Measurements from ENCODE around the gene RNASEH1. TPM values are rescaled to one million over a fixed set of nuclear protein-coding genes. Genes with fewer than 3 reads are reported as not detected.

Gene RNASEH1
- total and polyA plus RNA-seq, 10 of the 15 experiments (the other 5 are each of a cell fraction or from before 2014, with no cell fraction given): 18.2 to 68.5 (median 28.2) TPM

DNA sequence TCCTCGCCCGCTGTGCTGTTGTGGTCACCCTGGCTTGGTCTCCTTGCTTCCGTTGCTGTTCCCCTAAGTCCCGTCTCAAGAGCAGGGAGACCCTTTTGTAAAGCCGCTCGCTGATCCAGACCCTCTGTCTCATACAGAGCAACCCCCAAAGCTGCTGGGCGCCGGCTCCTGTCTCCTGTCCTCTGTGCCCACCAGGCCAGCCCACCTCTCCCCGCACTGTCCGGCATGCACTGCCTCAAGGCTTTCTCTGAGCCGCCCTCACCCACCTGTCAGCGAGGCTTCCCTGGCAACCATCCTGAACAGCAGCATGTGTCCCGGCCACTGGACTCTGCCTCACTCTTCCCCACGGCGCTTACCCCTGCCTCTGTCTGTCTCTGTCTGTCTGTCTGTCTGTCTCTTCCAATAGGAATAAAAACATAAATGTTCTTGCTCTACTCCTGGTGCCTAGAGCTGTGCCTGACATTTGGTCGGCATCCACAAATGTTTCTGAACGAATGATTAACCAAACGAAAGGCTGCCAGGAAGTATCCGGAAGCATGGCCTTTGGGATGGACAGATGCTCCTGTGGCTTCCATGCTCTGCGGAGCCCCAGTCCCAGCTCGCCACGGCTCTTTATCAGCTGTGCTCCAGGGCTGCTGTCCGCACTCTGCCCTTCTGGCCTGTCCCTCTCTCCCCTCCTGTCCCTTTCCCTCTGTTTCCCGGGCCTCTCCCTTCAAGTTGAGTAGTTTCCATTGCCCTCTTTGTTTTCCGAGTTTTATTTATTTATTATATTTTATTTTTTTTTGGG, 44.6 kb upstream of the RNASEH1 start:
- Histone ChIP-seq H3K79me2 (ENCODE audit: control insufficient read depth, insufficient read depth, low read length) (no peaks in the 10 kb centered on the region), H3K9me3 (replicated peaks; ENCODE audit: control insufficient read depth, insufficient read depth, low read length) (no peaks in the 10 kb centered on the region), H3K27ac (ENCODE audit: control insufficient read depth, insufficient read depth) (no peak overlapping the region), H3K9ac (ENCODE audit: control insufficient read depth, insufficient read depth, low read length) (no peak overlapping the region), H2AFZ (ENCODE audit: control insufficient read depth, low read depth, low read length) (no peak overlapping the region), H3K36me3 (ENCODE audit: control insufficient read depth in 2 of 2, insufficient read depth in 2 of 2, low read length in 1 of 2) (no peaks in the 10 kb centered on the region), H3K27me3 (replicated peaks in 1 of 2; ENCODE audit: control insufficient read depth in 2 of 2, insufficient read depth in 2 of 2, low read length in 1 of 2) (no peaks in the 10 kb centered on the region), H3K4me3 (no peak overlapping the region), H3K4me1 (ENCODE audit: control insufficient read depth, insufficient read depth, low read length) (no peaks in the 10 kb centered on the region), H4K20me1 (ENCODE audit: control insufficient read depth, insufficient read depth) (no peaks in the 10 kb centered on the region), H3K4me2 (ENCODE audit: control insufficient read depth, insufficient read depth) (no peak overlapping the region)
- 89% methylated on average over 25 of the region's 25 CpGs for WGBS (ENCODE audit: insufficient coverage, insufficient replicate concordance, low lambda C conversion rate, missing lambda C conversion rate)
- in situ Hi-C loops (cut with MboI): no loop called here
- RAD21 ChIA-PET (ENCODE audit: unreplicated experiment): no interaction called here
- CTCF ChIA-PET: no interaction called here
- FAIRE-seq (no peak), ATAC-seq (no peak), DNase-seq (ENCODE audit: low read depth, low spot score) (no peak)
- SMC1A ChIA-PET (ENCODE audit: uncharacterized antibody, unreplicated experiment): no interaction called here
- TF ChIP-seq, protein P1, sequence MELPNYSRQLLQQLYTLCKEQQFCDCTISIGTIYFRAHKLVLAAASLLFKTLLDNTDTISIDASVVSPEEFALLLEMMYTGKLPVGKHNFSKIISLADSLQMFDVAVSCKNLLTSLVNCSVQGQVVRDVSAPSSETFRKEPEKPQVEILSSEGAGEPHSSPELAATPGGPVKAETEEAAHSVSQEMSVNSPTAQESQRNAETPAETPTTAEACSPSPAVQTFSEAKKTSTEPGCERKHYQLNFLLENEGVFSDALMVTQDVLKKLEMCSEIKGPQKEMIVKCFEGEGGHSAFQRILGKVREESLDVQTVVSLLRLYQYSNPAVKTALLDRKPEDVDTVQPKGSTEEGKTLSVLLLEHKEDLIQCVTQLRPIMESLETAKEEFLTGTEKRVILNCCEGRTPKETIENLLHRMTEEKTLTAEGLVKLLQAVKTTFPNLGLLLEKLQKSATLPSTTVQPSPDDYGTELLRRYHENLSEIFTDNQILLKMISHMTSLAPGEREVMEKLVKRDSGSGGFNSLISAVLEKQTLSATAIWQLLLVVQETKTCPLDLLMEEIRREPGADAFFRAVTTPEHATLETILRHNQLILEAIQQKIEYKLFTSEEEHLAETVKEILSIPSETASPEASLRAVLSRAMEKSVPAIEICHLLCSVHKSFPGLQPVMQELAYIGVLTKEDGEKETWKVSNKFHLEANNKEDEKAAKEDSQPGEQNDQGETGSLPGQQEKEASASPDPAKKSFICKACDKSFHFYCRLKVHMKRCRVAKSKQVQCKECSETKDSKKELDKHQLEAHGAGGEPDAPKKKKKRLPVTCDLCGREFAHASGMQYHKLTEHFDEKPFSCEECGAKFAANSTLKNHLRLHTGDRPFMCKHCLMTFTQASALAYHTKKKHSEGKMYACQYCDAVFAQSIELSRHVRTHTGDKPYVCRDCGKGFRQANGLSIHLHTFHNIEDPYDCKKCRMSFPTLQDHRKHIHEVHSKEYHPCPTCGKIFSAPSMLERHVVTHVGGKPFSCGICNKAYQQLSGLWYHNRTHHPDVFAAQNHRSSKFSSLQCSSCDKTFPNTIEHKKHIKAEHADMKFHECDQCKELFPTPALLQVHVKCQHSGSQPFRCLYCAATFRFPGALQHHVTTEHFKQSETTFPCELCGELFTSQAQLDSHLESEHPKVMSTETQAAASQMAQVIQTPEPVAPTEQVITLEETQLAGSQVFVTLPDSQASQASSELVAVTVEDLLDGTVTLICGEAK (IDR thresholded peaks at IDR 0.05; ENCODE audit: borderline replicate concordance): no peak
- TF ChIP-seq RBBP5 (conservative IDR thresholded peaks at IDR 0.05) (no peak), TARDBP (IDR thresholded peaks at IDR 0.05; ENCODE audit: borderline replicate concordance) (no peak), MTA2 (IDR thresholded peaks at IDR 0.05; ENCODE audit: low read depth) (no peak), CHD4 (IDR thresholded peaks at IDR 0.05) (no peak), RUNX3 (IDR thresholded peaks at IDR 0.05; ENCODE audit: low read length) (no peak), RELA (IDR thresholded peaks at IDR 0.05; ENCODE audit: borderline replicate concordance, partially characterized antibody) (no peak), HDGF (IDR thresholded peaks at IDR 0.05) (no peak), NFYB (IDR thresholded peaks at IDR 0.05; ENCODE audit: insufficient read depth, low read depth, low read length) (no peak), ZNF217 (IDR thresholded peaks at IDR 0.05) (no peak), HDAC2 (IDR thresholded peaks at IDR 0.05) (no peak)
- TF ChIP-seq, protein P2, sequence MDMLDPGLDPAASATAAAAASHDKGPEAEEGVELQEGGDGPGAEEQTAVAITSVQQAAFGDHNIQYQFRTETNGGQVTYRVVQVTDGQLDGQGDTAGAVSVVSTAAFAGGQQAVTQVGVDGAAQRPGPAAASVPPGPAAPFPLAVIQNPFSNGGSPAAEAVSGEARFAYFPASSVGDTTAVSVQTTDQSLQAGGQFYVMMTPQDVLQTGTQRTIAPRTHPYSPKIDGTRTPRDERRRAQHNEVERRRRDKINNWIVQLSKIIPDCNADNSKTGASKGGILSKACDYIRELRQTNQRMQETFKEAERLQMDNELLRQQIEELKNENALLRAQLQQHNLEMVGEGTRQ (IDR thresholded peaks at IDR 0.05; ENCODE audit: borderline replicate concordance, low read depth, low read length): no peak
- TF ChIP-seq, protein P3, sequence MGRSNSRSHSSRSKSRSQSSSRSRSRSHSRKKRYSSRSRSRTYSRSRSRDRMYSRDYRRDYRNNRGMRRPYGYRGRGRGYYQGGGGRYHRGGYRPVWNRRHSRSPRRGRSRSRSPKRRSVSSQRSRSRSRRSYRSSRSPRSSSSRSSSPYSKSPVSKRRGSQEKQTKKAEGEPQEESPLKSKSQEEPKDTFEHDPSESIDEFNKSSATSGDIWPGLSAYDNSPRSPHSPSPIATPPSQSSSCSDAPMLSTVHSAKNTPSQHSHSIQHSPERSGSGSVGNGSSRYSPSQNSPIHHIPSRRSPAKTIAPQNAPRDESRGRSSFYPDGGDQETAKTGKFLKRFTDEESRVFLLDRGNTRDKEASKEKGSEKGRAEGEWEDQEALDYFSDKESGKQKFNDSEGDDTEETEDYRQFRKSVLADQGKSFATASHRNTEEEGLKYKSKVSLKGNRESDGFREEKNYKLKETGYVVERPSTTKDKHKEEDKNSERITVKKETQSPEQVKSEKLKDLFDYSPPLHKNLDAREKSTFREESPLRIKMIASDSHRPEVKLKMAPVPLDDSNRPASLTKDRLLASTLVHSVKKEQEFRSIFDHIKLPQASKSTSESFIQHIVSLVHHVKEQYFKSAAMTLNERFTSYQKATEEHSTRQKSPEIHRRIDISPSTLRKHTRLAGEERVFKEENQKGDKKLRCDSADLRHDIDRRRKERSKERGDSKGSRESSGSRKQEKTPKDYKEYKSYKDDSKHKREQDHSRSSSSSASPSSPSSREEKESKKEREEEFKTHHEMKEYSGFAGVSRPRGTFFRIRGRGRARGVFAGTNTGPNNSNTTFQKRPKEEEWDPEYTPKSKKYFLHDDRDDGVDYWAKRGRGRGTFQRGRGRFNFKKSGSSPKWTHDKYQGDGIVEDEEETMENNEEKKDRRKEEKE (IDR thresholded peaks at IDR 0.05): no peak
- TF ChIP-seq, protein P4, sequence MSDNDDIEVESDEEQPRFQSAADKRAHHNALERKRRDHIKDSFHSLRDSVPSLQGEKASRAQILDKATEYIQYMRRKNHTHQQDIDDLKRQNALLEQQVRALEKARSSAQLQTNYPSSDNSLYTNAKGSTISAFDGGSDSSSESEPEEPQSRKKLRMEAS (IDR thresholded peaks at IDR 0.05; ENCODE audit: low read depth, low read length): no peak
- POLR2A ChIA-PET: no interaction called here
- intact Hi-C loops (cut with micrococcal nuclease; ENCODE audit: unreplicated experiment): no loop called here
- no TSS peak for BruUV-seq (replicated peaks)
